Activated CD8-positive, alpha-beta memory T cell treated with anti-CD3 and anti-CD28 coated beads for 36 hours (primary cell): Measurements from ENCODE around the gene C2. TPM values are rescaled to one million over a fixed set of nuclear protein-coding genes. Genes with fewer than 3 reads are reported as not detected.

Experiments
- CTCF ChIA-PET: fragments of 350-600 bp; sonication (Branson Sonifier 250); formaldehyde crosslinking; loops from one replicate; lab custom pipeline; 2021; ENCODE audit warnings: antibody characterized with exemption; lab: Charles Lee
- POLR2A ChIA-PET: fragments of 350-600 bp; sonication (Branson Sonifier 250); formaldehyde crosslinking; loops from one replicate; lab custom pipeline; 2021; ENCODE audit warnings: antibody characterized with exemption; lab: Charles Lee
- total RNA-seq, 2 experiments: library from RNA; stranded (reverse); gene quantifications; one replicate each; pipeline ENCODE4 v1.2.3, GENCODE V29; 2021

Gene C2
- total RNA-seq = under 1 TPM; 0.59 to 0.82 TPM

DNA sequence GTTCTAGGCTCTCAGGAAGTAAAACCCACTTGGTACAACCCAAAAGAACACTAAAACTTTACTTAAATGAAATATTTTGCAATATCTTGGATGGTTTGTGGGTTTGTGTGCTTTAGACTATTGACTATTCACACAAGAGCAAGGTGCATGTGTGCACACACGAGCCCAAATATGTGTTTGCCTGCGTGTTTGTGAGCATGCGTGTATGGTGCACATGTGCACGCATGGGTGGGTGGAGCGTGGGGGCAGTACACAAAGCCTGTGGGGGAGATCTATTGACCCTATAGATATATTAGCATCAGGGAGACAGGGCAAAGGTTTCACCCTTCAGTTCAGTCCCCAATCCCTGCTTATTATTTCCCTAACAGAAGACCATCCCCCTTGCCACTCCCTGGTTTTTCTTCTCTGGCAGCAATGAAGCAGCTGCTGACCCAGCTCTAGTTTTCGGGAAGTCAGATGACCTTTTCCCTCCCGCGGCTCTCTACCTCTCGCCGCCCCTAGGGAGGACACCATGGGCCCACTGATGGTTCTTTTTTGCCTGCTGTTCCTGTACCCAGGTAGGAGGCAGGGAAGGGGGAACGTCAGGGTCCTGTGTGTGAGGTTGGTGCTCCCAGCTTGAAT lies at the start of gene C2:
Gene C2 (plus strand): TSS at position 476 of the 621 bp plus-strand sequence. CDS start 36 bp downstream, at position 512.
- ChIA-PET POLR2A (no interaction called here), CTCF (no interaction called here)

GRCh38 chr6:31878222-31878621 lies 49.3 kb upstream of the C2 start:
- POLR2A ChIA-PET = no interaction called here
- CTCF ChIA-PET = no interaction called here

- ChIA-PET CTCF (no interaction called here), POLR2A (no interaction called here)
These were observed 48.8 kb upstream of the C2 start, which contains the start of gene SLC44A4 for GRCh38 chr6:31878726-31879125. TSS of gene SLC44A4 (minus strand) at chr6:31878997. CDS start at chr6:31878980, 17 bp downstream.

- ChIA-PET POLR2A (no interaction called here), CTCF (no interaction called here)
These were observed 48.4 kb upstream of the C2 start for GRCh38 chr6:31879143-31879542.

DNA sequence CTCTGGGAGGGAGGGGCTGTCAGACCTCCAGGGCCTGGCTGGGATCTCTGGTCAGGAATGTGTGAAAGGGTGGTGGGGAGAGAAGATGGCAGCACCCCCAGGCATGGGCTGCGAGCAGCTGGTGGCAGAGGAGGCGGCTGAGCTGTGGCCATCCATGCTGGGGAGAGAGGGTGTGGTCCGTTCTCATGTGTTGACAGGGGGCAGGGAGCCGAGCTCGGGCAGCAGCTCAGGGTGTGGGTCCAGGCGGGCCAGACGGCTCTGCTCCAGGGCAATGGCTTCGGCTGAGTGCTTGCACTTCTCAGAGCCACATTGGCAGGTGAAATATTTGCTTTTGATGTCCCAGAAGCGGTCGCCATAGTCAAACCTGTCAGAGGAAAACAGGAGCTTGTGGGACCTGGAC lies 47.6 kb upstream of the C2 start:
- ChIA-PET CTCF (no interaction called here), POLR2A (no interaction called here)

GRCh38 chr6:31880616-31881015 lies 46.9 kb upstream of the C2 start:
- CTCF ChIA-PET = no interaction called here
- POLR2A ChIA-PET = no interaction called here

DNA sequence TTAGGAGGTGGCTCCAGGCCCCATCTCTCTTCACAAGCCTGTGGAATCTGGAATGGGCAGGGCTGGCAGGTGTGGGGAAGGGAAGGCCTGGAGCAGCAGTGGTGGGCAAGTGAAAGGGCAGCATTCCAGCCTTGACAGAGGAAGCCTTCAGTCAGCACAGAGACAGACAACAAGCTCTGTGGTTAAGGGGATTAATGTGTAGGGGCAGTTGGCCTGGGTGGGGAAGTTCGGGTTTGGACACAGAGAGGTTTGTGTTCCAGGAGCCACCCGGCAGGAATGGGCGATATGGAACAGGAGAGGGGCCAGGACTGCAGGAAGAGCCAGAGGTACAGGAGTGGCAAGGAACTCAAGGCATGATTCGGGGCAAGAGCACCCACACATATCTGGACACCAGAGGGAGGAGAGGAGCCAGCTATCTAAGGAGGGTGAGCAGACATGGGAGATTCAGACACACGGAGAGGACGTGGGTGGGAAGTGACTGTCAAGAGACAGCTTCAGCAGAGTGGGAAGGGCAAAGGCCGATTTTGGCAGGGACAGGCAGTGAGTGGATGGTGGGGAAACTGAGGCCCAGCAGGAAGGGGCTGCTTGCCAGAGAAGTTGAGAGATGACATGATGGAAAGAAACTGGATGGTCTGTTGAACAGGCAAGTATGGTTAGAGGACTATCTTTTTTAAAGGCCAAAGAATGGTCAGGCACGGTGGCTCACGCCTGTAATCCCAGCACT lies 46.2 kb upstream of the C2 start:
- ChIA-PET CTCF (no interaction called here), POLR2A (no interaction called here)

DNA sequence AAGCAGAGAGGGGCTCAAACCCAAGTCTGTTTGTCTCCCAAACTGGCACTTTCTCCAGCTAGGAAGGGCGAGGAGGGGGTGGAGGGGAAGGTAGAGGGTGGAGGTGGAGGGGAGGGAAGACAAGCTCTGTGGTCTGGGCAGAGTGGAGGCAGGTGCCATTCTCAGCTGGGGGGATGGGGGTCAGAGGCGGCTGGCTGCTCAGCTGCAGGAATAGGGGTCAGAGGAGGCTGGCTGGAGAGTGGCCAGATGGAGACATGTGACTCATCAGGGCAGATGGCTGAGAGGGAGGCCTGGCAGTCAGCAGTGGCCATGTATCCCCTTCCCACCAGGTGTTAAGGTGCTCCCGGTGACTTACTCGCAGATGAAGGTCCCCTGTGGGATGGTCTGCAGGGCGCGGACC lies 45.2 kb upstream of the C2 start:
- ChIA-PET POLR2A (no interaction called here), CTCF (no interaction called here)

DNA sequence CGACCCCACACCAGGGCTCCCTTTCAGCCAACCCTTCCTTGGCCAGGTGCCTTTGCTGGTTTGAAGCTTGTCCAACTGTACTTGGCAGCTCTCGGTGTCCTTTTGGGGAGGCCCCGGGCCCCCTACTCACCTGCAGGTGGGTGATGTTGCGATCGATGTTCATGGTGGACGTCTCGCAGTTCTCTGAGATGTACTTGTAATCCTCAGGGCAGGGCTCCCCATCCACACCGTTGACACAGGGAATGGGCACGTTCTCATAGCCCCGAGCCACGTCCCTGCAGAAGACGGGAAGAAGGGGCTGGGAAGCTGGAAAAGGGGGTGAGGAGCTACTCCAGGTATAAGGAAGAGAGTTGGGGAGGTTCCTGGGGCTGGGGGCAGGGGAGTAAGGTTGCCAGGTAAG lies 43.8 kb upstream of the C2 start:
- POLR2A ChIA-PET = no interaction called here
- CTCF ChIA-PET = no interaction called here

DNA sequence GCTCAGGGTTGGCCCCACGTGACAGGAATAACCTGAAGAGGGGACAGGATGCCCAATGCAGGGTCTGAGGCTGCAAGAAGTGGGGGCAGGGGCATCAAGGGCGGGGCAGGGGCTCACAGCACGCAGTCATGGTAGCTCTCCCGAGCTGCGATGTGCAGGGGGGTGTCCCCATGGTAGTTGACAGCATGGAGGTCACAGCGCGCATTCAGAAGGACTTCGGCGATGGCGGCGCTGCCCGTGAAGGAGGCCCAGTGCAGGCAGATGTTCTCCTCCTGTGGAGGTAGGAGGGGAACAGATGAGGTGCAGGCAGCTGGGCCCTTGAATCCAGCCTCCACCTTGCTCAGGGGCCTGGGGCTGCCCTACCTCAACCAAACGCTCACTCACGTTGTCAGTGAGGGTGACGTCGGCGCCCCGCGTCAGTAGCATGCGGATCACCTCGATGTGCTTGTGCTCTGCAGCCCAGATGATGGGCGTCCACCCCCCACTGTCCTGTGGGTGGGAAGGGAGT lies 42.9 kb upstream of the C2 start:
- ChIA-PET CTCF (no interaction called here), POLR2A (no interaction called here)

GRCh38 chr6:31886541-31886991 lies 41.0 kb upstream of the C2 start:
- POLR2A ChIA-PET = no interaction called here
- CTCF ChIA-PET = no interaction called here

DNA sequence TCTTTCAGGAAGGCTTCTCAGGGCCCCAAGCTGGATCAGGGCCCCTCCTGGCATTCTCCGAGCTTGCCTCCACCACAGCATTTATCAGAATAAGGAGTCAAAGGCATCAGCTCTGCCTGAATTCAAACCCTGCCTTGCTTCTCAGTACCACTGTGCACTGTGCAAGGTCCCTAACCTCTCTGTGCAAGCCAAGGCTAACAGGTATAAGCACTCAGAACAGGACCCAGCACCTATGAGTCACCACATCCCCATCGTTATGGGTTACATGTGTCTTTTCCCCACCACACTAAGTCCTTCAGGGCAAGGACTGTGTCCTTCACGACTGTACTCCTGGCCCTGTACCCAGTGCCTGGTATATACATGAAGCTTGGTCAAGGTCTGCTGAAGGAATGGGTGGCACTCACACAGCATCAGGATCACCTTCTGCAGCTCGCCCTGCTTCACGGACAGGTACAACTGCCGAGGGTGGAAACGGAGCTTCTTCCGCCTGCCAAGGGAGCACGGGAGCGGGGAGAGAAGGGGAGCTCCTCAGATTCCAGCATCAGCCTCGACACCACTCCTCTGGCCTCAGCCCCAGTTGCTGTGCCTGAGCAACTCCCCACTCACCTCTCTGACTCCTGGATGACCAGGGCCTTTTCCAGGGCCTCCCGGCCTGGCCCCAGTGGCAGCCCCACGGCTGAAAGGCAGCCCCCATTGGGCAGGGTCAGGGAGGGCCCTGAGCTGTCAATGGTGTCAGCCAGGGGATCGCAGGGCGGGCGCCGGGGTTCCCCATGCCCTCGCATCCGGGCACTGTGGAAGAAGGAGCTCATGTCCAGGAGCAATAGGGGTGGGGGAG lies 40.1 kb upstream of the C2 start:
- ChIA-PET POLR2A (interaction anchor here (0.5 kb wide), 1 partner anchor 39 kb away, joined by 3 read pairs; no protein-coding TSS in a partner anchor), CTCF (interaction anchor here (1.1 to 1.8 kb wide), 3 partner anchors 11 to 22 kb away, joined by 3 to 4 read pairs (median 4); no protein-coding TSS in a partner anchor)

DNA sequence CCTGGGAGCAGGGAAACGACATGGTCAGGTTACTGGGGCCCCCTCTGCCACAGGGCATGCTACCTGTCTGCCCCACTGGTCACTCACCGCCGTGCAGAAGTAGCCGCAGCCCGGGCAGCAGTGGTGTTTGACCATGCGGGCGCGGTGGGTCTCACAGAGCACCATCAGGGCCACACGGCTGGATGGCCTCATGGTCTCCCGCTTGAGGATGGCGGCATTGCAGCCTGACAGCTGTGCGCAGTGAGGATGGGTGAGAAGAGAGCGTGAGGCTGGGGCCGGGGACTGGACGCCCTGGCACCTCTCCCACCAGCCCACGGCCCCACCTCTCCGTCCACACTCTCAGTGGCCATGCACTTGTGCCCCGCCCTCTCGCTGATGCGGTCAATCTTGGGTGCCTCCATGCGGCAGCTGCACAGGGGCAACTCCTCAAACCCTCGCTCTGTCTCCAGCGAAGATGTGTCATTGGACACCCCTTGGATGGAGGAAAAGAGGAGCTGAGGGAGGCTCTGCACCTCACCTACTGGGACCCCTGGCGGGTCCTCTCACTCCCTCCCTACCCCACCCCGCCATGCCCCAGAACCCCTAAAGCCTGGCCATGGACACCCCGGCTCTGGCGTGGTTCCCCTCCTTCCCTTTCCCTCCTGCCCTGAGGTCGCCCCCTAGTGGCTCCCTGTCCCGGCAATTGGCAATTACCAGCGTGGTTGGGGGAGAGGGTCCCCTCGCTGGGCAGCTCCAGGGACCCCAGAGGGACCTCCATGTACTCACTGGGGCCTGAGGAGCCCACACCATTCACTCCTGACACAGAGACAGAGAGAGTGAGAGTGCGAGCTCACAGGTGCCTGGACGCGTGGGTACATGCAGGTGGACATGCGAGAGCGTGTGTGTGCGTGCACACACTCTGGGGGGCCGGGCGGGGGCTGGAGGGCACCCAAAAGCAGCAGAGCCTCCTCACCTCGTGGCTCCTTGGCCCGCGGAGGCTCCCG lies 39.0 kb upstream of the C2 start:
- ChIA-PET CTCF (interaction anchor here (0.9 to 1.8 kb wide), 10 partner anchors 12 to 252 kb away, joined by 3 to 5 read pairs (median 4); partner anchors contain the start of genes DDAH2 and NEU1), POLR2A (no interaction called here)

DNA sequence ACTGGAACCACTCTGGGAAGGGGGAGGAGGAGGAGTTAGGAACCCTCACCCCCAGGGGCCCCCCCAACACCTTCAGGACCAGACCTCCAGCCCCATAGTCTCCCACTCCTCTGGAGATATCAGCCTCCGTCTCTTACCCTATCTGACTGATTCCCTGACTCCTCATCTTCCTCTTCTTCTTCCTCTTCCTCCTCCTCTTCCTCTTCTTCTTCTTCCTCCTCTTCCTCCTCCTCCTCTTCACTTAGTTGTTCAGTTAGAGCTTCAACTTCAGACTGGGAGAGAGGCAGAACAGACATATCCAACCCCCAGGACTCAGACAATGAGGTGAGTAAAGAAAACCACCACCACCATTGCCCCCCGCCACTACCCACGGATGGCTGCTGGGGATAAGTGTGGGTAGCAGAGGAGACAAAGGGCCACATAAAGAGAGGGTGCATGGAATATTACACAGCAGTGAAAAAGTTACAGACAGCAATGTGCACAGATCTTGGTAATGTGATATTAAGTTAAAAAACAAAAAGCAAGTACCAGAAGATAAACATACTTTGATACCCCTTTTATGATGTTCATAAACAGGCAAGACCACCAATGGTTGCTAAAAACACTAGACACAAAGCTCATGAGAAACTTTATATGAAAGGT lies 38.1 kb upstream of the C2 start:
- POLR2A ChIA-PET = no interaction called here

GRCh38 chr6:31892821-31893220 lies 34.7 kb upstream of the C2 start:
- ChIA-PET CTCF (no interaction called here), POLR2A (no interaction called here)

More for the DNA sequence above, 38.1 kb upstream of the C2 start:
- CTCF ChIA-PET = interaction anchor here (0.9 to 1.8 kb wide), 8 partner anchors 17 to 251 kb away, joined by 3 to 5 read pairs (median 4); partner anchors contain the start of genes DDAH2 and NEU1

DNA sequence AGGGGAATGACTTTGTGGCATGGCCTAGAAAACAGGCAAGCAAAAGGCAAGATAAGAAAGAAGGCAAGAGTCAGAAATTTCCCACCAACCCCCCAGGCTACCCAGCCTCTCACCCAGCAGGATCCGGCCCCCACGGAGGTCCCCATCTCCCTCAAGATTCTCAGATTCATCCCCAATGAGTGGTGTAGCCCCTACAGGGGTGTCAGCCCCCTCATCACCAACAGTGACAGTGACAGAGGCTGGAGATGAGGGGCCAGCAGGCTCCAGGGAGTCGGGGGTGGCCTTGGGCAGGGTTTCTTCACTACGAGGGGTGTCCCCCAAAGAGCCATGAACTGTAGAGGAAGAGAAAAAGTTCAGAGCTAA lies 31.0 kb upstream of the C2 start:
- ChIA-PET CTCF (interaction anchor here (1.0 kb wide), 1 partner anchor 13 kb away, joined by 4 read pairs; no protein-coding TSS in a partner anchor), POLR2A (no interaction called here)

DNA sequence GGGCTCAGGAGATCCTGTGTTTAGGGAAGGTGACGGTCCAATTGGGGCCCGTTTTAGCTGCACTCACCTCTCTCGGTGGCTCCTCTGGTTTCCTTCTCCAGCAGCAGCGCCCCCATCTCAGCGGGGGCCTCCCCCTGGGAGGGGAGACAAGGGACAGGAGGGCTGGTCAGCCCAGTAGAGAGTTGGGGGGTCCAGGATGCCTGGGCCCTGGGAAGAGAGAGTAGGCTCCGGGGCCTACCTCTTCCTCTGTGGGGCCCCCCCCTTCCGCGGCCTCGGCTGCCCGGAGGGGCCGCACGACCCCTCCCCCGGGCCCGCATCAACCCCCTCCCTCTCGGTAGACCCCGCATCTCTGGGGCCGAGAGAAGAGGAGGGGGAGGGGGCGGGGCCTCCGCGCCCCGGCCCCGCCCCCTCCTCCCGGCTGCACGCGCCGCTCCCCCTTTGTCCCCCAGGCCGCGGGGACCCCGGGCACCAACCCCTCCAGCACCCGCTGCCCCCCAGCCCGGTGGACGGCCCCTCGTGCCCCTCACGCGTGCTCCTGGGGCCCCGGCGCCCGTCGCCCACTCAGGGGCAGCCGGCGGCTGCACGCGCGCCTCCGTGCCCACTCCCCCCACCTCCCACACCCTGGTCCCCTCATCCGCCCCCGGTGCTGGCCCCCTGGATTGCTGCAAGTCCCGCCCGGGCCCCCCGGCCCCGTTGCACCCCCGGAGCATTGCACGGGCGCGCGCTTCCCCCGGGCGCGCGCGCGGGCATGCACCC lies 30.5 kb upstream of the C2 start:
- CTCF ChIA-PET = interaction anchor here (0.7 to 2.0 kb wide), 5 partner anchors 12 to 217 kb away, joined by 3 to 7 read pairs (median 4); partner anchors contain the start of gene NEU1

More for the DNA sequence above, 30.5 kb upstream of the C2 start:
- POLR2A ChIA-PET = interaction anchor here (1.0 kb wide), 1 partner anchor 62 kb away, joined by 3 read pairs; the partner anchor contains the start of genes NELFE and SKIC2
